GM13977 (cell line): ENCODE data around the gene CYP2W1.

Source experiments
- DNase-seq: peaks from one replicate; pipeline ENCODE4 v3.0.0; 2012; ENCODE audit warnings: low spot score
- in situ Hi-C: fragments of 300-500 bp; cut with MboI; formaldehyde crosslinking; loops from one replicate; pipeline ENCODE4 v1.12.0; 2022; ENCODE audit warnings: low sequenced_read_pairs, low pct_unique_long_range_greater_than_20kb, mixed read lengths, inconsistent platforms; ENCODE audit not compliant: unreplicated experiment
- TF ChIP-seq, protein P1 (sequence below): IDR thresholded peaks from 2 replicates; pipeline ENCODE4 v1.5.1; 2012; ENCODE audit warnings: mild to moderate bottlenecking, control low read depth; ENCODE audit not compliant: insufficient read depth; ENCODE audit errors: extremely low read depth, missing control alignments

Gene CYP2W1

DNA sequence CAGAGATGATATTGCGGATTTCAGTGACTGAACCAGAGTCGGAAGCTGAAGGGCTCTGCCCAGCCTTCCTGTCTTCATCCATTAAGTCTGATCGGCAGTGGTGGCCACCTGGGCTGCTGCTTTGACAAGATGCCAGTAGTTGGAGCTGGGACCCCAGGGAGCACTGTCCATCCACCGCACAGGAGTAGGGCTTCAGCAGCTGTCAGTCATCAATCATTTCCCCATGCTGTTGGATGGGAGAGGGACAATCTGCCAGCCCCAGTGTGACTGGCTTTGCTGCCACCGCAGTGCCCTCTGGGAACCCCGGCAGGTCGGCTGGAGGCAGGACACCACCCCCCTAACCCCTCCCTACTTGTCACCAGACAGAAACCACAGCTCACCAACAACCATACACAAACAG, 38.4 kb downstream of the CYP2W1 start:
- in situ Hi-C loops, result no loop called here
- no peak for DNase-seq
- TF ChIP-seq, protein P1, sequence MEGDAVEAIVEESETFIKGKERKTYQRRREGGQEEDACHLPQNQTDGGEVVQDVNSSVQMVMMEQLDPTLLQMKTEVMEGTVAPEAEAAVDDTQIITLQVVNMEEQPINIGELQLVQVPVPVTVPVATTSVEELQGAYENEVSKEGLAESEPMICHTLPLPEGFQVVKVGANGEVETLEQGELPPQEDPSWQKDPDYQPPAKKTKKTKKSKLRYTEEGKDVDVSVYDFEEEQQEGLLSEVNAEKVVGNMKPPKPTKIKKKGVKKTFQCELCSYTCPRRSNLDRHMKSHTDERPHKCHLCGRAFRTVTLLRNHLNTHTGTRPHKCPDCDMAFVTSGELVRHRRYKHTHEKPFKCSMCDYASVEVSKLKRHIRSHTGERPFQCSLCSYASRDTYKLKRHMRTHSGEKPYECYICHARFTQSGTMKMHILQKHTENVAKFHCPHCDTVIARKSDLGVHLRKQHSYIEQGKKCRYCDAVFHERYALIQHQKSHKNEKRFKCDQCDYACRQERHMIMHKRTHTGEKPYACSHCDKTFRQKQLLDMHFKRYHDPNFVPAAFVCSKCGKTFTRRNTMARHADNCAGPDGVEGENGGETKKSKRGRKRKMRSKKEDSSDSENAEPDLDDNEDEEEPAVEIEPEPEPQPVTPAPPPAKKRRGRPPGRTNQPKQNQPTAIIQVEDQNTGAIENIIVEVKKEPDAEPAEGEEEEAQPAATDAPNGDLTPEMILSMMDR, result no peak

DNA sequence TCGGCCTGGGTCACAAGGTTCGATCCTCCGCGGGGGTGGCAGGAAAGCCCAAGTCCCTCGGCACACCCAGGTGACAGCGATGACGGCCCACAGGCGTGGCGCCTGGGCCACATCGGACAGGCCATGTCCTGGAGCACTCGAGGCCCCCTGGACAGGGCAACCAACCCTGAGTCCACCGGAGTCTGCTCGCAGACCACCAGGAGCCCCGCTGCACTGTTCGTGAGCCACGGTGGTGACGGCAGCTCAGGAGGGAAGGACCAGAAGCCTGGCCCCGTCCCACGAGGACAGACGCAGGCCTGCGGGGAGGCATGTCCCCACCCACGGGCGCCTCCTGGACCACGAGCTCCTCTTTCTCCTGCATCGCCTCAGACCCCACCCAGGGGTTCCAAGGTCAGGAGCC, 39.0 kb downstream of the CYP2W1 start:
- DNase-seq, result no peak
- TF ChIP-seq, protein P1, result no peak
- in situ Hi-C loops, result no loop called here

DNA sequence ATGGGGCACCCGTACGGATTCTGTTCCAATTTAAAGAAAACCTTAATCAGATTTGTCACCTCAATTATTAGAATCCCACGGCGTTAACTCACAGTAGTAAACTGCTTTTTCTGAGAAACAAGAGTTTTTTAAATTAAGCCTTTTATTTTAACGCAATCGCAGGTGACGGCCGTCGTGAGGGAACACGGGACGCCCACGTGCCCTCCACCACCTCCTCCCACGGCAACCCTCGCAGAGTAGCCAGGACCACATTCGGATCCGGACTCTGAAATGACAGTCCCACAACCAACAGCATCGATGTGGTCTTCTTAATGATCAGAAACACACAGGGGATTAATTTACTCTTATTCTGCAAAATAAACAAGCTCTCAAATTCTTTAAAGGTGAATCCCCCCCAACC, 39.4 kb downstream of the CYP2W1 start:
- TF ChIP-seq, protein P1, result no peak
- in situ Hi-C loops, result no loop called here

DNA sequence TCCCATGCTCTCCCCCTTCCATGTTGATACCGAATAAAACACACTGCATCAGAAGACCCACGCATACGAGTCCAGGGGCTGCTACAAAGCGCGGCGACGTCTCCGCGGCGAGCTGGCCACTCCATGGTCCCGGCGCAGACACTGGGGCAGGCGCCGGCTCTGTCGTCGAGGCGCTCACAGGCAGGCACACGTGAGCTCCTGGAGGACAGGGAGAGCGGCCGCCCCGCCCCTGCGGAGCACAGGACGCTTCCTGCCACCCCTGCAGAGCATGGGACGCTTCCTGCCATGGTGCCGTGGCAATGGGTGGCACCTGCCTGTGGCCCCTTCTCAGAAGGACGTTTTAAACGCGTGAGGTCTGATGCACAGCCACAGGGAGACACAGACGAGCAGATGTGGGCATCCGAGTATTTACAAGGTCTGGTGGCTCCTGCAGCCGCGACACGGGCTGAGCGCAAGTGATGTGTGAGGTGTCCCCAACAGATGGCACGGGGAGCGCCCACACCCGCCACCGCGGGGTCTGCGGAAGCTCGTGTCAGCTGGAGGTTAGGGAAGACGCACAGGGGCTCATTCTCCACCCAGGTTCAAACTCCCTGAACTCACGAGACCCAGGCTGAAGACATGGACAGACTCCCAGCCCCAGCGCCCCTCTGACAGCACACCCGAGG, 40.0 kb downstream of the CYP2W1 start:
- TF ChIP-seq, protein P1, result no peak
- no peak for DNase-seq
- in situ Hi-C loops, result no loop called here

More for the DNA sequence above, 39.4 kb downstream of the CYP2W1 start:
- no peak for DNase-seq

GRCh38 chr7:1024331-1024841, 41.4 kb downstream of the CYP2W1 start:
- in situ Hi-C loops, result no loop called here
- TF ChIP-seq, protein P1, result no peak

GRCh38 chr7:1024876-1025742, 42.1 kb downstream of the CYP2W1 start:
- in situ Hi-C loops, result no loop called here
- TF ChIP-seq, protein P1, result no peak
- no peak for DNase-seq

More at GRCh38 chr7:1024331-1024841, 41.4 kb downstream of the CYP2W1 start:
- DNase-seq, result peak; percentile 94
